ENCODE measurements around the gene TBC1D30.
"Not testable (repeated sequence)": the region's sequence is repeated elsewhere in the genome, so short reads cannot be mapped to it uniquely, and the experiment has no call there.

The TBC1D30 gene

GRCh38 chr12:64824500-64825142, at the start of gene TBC1D30:
TBC1D30 (plus strand) TSS chr12:64824647; CDS start chr12:64824880, 233 bp downstream.
- peak; percentile 47 for DNase-seq

GRCh38 chr12:64775147-64775736, 49.2 kb upstream of the TBC1D30 start:
- not testable (repeated sequence) for DNase-seq

- DNase-seq, result no peak
Measured at GRCh38 chr12:64779354-64779974, 45.0 kb upstream of the TBC1D30 start.

GRCh38 chr12:64780132-64780530, 44.3 kb upstream of the TBC1D30 start:
- DNase-seq, result peak; percentile 46

GRCh38 chr12:64780531-64781279, 43.7 kb upstream of the TBC1D30 start:
- DNase-seq, result peak; percentile 46

GRCh38 chr12:64781280-64782190, 42.9 kb upstream of the TBC1D30 start:
- peak; percentile 33 for DNase-seq

- no peak for DNase-seq
Measured at GRCh38 chr12:64782191-64782876, 42.1 kb upstream of the TBC1D30 start.

GRCh38 chr12:64785838-64786237, 38.6 kb upstream of the TBC1D30 start:
- no peak for DNase-seq

GRCh38 chr12:64790166-64790565, 34.3 kb upstream of the TBC1D30 start:
- no peak for DNase-seq

GRCh38 chr12:64791036-64791435, 33.4 kb upstream of the TBC1D30 start:
- DNase-seq, result no peak

- no peak for DNase-seq
Measured at GRCh38 chr12:64792128-64792527, 32.3 kb upstream of the TBC1D30 start.

GRCh38 chr12:64793610-64794009, 30.8 kb upstream of the TBC1D30 start:
- no peak for DNase-seq

GRCh38 chr12:64794305-64794704, 30.1 kb upstream of the TBC1D30 start:
- no peak for DNase-seq

GRCh38 chr12:64796205-64796845, 28.1 kb upstream of the TBC1D30 start:
- DNase-seq, result peak; percentile 71

- DNase-seq, result no peak
Measured at GRCh38 chr12:64797156-64797555, 27.3 kb upstream of the TBC1D30 start.

- no peak for DNase-seq
Measured at GRCh38 chr12:64798165-64798564, 26.3 kb upstream of the TBC1D30 start.

- DNase-seq, result no peak
Measured at GRCh38 chr12:64800640-64801039, 23.8 kb upstream of the TBC1D30 start.

GRCh38 chr12:64801381-64801780, 23.1 kb upstream of the TBC1D30 start:
- DNase-seq, result no peak

GRCh38 chr12:64802180-64802775, 22.2 kb upstream of the TBC1D30 start:
- peak; percentile 32 for DNase-seq

GRCh38 chr12:64806173-64806572, 18.3 kb upstream of the TBC1D30 start:
- no peak for DNase-seq
